VCaP (cell line): Measurements from ENCODE around the gene CAT.

ENCODE experiments used
- H3K27ac ChIP-seq: fragments of 450-650 bp; 2 replicates; pipeline ENCODE4 v1.5.1; 2017
- CTCF ChIP-seq: fragments of 450-650 bp; conservative IDR thresholded peaks from 2 replicates; pipeline ENCODE4 v1.5.1; 2017; ENCODE audit warnings: mild to moderate bottlenecking, moderate library complexity

The CAT gene

GRCh38 chr11:34508524-34508923 lies 69.8 kb downstream of the CAT start:
- no peak for TF ChIP-seq CTCF
- H3K27ac ChIP-seq, result no peak overlapping the region

GRCh38 chr11:34509336-34509876 lies 70.7 kb downstream of the CAT start:
- no peak overlapping the region for H3K27ac ChIP-seq
- TF ChIP-seq CTCF, result no peak

GRCh38 chr11:34510218-34510617 lies 71.5 kb downstream of the CAT start:
- no peak overlapping the region for H3K27ac ChIP-seq
- no peak for TF ChIP-seq CTCF

GRCh38 chr11:34510673-34511072 lies 71.9 kb downstream of the CAT start:
- no peak for TF ChIP-seq CTCF
- H3K27ac ChIP-seq, result no peak overlapping the region

GRCh38 chr11:34512840-34513681 lies 74.3 kb downstream of the CAT start:
- peak overlapping the region; percentile 73 for H3K27ac ChIP-seq
- TF ChIP-seq CTCF, result peak; percentile 85

GRCh38 chr11:34513682-34514449 lies 75.1 kb downstream of the CAT start, which contains the start of gene ELF5:
ELF5 (minus strand) TSS chr11:34513794; CDS start chr11:34505749, 8,045 bp downstream.
- TF ChIP-seq CTCF, result no peak
- H3K27ac ChIP-seq, result peak within 1 kb of the TSS; percentile 73

- H3K27ac ChIP-seq, result peak overlapping the region; percentile 73
- no peak; the same call in 1 of the 2 replicates for TF ChIP-seq CTCF
These were observed 75.9 kb downstream of the CAT start for GRCh38 chr11:34514597-34514996.
